ENCODE results near the gene VWA8. TPM values are rescaled to one million over a fixed set of nuclear protein-coding genes. Genes with fewer than 3 reads are reported as not detected.

Gene VWA8
- total and polyA plus RNA-seq, 2 experiments from 2014 or later, result 6.3 to 24.6 TPM

DNA sequence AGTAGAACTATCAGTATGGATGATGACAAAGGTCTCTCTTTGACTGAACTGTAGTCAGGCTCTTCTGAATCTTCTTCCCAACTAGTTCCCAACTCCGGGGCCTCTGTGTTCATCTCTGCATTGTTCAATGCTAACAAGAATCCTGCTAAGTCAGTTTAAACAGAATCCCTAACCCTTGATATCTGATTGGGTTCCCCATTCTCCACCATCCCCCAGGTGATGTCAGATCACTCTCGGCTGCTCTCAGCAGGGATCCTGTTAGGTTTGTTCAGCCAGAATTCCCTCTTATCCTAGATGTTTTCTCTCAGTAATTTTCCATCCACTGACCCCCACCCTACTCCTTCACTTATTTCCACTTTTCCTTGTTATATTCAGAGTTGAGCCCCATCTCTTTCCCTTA lies 280.0 kb downstream of the VWA8 start:
- peaks cover 30% of the 10 kb centered on the region for H3K4me1 ChIP-seq (ENCODE audit: insufficient read depth)
- H3K36me3 Mint-ChIP-seq (ENCODE audit: low read depth), result peaks cover 9% of the 10 kb centered on the region; the same call in 2 of the 3 replicates
- peaks cover 34% of the 10 kb centered on the region for H3K4me1 Mint-ChIP-seq
- 0 out of 2 replicates have a peak, but pooled peaks cover 3% of the 10 kb centered on the region for H3K9me2 ChIP-seq (ENCODE audit: insufficient read depth)
- H4K20me1 ChIP-seq (replicated peaks; ENCODE audit: insufficient read depth), result no peaks in the 10 kb centered on the region
- no peaks in the 10 kb centered on the region for H3K27me3 Mint-ChIP-seq (ENCODE audit: insufficient read depth, low read depth, poor library complexity)
- H3K36me3 ChIP-seq (ENCODE audit: insufficient read depth), result no peaks in the 10 kb centered on the region
- H3K79me2 ChIP-seq (replicated peaks; ENCODE audit: insufficient read depth), result no peaks in the 10 kb centered on the region
- peak; percentile 48 for DNase-seq (ENCODE audit: low spot score)
- H3K4me2 ChIP-seq, result peak overlapping the region; percentile 4; the same call in 1 of the 2 replicates
- H3F3A ChIP-seq (replicated peaks; ENCODE audit: low read depth), result no peaks in the 10 kb centered on the region
- no peak overlapping the region for H3K4me3 ChIP-seq
- peak; percentile 62 for ATAC-seq
- TF ChIP-seq, protein P1, sequence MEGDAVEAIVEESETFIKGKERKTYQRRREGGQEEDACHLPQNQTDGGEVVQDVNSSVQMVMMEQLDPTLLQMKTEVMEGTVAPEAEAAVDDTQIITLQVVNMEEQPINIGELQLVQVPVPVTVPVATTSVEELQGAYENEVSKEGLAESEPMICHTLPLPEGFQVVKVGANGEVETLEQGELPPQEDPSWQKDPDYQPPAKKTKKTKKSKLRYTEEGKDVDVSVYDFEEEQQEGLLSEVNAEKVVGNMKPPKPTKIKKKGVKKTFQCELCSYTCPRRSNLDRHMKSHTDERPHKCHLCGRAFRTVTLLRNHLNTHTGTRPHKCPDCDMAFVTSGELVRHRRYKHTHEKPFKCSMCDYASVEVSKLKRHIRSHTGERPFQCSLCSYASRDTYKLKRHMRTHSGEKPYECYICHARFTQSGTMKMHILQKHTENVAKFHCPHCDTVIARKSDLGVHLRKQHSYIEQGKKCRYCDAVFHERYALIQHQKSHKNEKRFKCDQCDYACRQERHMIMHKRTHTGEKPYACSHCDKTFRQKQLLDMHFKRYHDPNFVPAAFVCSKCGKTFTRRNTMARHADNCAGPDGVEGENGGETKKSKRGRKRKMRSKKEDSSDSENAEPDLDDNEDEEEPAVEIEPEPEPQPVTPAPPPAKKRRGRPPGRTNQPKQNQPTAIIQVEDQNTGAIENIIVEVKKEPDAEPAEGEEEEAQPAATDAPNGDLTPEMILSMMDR (conservative IDR thresholded peaks at IDR 0.05; ENCODE audit: low read depth in 2 of 2), result no peak
- TF ChIP-seq, protein P2, sequence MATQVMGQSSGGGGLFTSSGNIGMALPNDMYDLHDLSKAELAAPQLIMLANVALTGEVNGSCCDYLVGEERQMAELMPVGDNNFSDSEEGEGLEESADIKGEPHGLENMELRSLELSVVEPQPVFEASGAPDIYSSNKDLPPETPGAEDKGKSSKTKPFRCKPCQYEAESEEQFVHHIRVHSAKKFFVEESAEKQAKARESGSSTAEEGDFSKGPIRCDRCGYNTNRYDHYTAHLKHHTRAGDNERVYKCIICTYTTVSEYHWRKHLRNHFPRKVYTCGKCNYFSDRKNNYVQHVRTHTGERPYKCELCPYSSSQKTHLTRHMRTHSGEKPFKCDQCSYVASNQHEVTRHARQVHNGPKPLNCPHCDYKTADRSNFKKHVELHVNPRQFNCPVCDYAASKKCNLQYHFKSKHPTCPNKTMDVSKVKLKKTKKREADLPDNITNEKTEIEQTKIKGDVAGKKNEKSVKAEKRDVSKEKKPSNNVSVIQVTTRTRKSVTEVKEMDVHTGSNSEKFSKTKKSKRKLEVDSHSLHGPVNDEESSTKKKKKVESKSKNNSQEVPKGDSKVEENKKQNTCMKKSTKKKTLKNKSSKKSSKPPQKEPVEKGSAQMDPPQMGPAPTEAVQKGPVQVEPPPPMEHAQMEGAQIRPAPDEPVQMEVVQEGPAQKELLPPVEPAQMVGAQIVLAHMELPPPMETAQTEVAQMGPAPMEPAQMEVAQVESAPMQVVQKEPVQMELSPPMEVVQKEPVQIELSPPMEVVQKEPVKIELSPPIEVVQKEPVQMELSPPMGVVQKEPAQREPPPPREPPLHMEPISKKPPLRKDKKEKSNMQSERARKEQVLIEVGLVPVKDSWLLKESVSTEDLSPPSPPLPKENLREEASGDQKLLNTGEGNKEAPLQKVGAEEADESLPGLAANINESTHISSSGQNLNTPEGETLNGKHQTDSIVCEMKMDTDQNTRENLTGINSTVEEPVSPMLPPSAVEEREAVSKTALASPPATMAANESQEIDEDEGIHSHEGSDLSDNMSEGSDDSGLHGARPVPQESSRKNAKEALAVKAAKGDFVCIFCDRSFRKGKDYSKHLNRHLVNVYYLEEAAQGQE (IDR thresholded peaks at IDR 0.05; ENCODE audit: unreplicated experiment), result no peak
- TF ChIP-seq POLR2AphosphoS5 (IDR thresholded peaks at IDR 0.05; ENCODE audit: low read depth), result no peak
- no peak for TF ChIP-seq EZH2phosphoT487 (IDR thresholded peaks at IDR 0.05; ENCODE audit: unreplicated experiment)
- no peak for TF ChIP-seq JUNB (IDR thresholded peaks at IDR 0.05; ENCODE audit: unreplicated experiment)
- TF ChIP-seq, protein P3, sequence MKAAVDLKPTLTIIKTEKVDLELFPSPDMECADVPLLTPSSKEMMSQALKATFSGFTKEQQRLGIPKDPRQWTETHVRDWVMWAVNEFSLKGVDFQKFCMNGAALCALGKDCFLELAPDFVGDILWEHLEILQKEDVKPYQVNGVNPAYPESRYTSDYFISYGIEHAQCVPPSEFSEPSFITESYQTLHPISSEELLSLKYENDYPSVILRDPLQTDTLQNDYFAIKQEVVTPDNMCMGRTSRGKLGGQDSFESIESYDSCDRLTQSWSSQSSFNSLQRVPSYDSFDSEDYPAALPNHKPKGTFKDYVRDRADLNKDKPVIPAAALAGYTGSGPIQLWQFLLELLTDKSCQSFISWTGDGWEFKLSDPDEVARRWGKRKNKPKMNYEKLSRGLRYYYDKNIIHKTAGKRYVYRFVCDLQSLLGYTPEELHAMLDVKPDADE (IDR thresholded peaks at IDR 0.05), result no peak
- no peak for TF ChIP-seq NANOG (IDR thresholded peaks at IDR 0.05; ENCODE audit: borderline replicate concordance)
- TF ChIP-seq CREB1 (CRISPR knock-in tag; IDR thresholded peaks at IDR 0.05; ENCODE audit: low read depth), result no peak
- TF ChIP-seq ZNF114 (CRISPR knock-in tag; IDR thresholded peaks at IDR 0.05), result no peak
- no peak for TF ChIP-seq EZH2 (IDR thresholded peaks at IDR 0.05; ENCODE audit: low read depth, unreplicated experiment)
- H3K27ac Mint-ChIP-seq, result no peak overlapping the region
- no peak overlapping the region for H2AFZ ChIP-seq
- no peaks in the 10 kb centered on the region for H3K9me3 Mint-ChIP-seq
- H3K27me3 ChIP-seq (ENCODE audit: insufficient read depth), result no peaks in the 10 kb centered on the region
- H3K27ac ChIP-seq (ENCODE audit: low read depth), result no peak overlapping the region
- no peak overlapping the region for H3K4me3 Mint-ChIP-seq

Measured in GM23338 (cell line).